ENCODE measurements around the gene RAPSN.

The RAPSN gene

GRCh38 chr11:47393163-47394049 is 55.5 kb downstream of the RAPSN start:
- in situ Hi-C loops (cut with MboI; ENCODE audit: low sequenced_read_pairs), result no loop called here

DNA sequence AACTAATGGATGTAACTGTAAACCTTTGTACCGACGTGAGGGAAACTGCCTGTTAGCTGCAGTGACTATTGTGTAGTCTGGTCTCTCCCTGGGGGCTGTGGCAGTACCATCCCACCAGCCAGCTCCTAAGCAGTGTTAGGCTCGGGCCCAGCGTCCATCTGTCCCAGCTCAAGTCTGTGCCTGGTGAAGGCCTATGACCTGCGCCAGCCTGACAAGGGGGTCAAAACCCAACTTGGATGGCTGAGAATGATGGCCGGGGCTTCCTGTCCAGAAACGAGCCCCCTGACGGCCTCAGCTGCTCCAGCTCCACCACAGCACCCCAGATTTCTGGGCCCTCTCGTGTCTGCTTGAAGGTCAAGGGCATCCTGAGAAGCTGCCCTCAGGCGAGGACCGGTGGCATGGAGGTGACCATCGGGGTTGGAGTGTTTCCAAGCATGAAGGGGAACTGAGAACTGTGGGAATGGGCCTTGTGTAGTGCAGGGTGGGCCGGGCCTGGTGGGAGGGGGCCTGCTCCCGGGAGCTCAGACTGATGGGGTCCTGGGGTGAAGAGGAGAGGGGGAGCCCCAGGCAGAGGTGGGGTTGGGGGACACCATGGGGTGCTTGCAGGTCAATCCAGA is 56.3 kb downstream of the RAPSN start:
- in situ Hi-C loops (cut with MboI; ENCODE audit: low sequenced_read_pairs), result no loop called here

- in situ Hi-C loops (cut with MboI; ENCODE audit: low sequenced_read_pairs), result no loop called here
These were observed 57.1 kb downstream of the RAPSN start for GRCh38 chr11:47391711-47392432.

- in situ Hi-C loops (cut with MboI; ENCODE audit: low sequenced_read_pairs), result no loop called here
These were observed 57.8 kb downstream of the RAPSN start for GRCh38 chr11:47391077-47391583.

- in situ Hi-C loops (cut with MboI; ENCODE audit: low sequenced_read_pairs), result no loop called here
These were observed 58.5 kb downstream of the RAPSN start for GRCh38 chr11:47390422-47390760.

GRCh38 chr11:47389577-47390421 is 59.1 kb downstream of the RAPSN start:
- in situ Hi-C loops (cut with MboI; ENCODE audit: low sequenced_read_pairs), result no loop called here

DNA sequence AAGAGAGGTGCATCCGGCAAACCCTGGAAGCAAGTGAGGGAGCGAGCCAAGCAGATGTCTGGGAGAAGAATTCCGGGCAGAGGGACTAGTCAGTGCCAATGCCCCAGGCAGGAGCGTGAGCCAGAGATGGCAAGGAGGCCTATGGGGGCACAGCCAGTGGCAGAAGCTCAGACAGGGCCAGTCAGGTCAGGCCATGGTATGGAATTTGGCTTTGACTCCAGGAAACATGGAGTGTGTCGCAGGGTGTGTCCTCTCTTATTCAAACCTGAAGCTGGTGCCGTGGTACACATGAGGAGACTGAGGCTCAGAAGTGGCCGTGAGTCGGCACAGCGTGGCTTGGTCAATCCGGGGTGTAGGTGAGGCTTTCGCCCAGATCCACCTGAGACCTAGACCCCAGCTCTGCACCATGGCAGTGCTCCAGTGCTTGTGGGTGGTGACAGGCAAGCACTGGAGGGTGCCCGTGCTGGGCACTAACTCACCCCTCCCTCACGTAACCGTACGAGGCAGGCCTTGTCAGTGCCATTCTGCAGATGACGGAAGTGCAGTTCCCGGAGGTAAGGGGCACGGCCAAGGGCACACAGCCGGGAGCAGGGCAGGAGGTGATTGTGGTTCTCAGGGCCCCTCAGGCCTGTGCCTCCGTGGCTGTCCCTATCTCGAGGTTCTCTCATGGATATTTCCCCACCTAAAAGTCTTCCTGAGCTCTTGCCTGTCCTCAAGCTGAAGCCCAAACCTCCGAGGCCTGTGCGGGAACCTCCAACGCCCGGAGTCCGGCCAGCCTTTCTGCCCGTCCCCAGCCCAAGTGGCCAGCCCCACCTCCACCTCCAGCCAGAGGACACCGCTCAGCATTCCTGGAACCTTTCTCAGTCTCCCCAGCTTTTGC is 60.0 kb downstream of the RAPSN start:
- in situ Hi-C loops (cut with MboI; ENCODE audit: low sequenced_read_pairs), result no loop called here

GRCh38 chr11:47387944-47388696 is 60.8 kb downstream of the RAPSN start:
- in situ Hi-C loops (cut with MboI; ENCODE audit: low sequenced_read_pairs), result no loop called here
